GM13977 (cell line): Measurements from ENCODE around the gene DNMT3B.

ENCODE experiments used
- DNase-seq: peaks from one replicate; pipeline ENCODE4 v3.0.0; 2012; ENCODE audit warnings: low spot score
- in situ Hi-C: fragments of 300-500 bp; cut with MboI; formaldehyde crosslinking; loops from one replicate; pipeline ENCODE4 v1.12.0; 2022; ENCODE audit warnings: low sequenced_read_pairs, low pct_unique_long_range_greater_than_20kb, mixed read lengths, inconsistent platforms; ENCODE audit not compliant: unreplicated experiment
- TF ChIP-seq, protein P1 (sequence below): IDR thresholded peaks from 2 replicates; pipeline ENCODE4 v1.5.1; 2012; ENCODE audit warnings: mild to moderate bottlenecking, control low read depth; ENCODE audit not compliant: insufficient read depth; ENCODE audit errors: extremely low read depth, missing control alignments

The DNMT3B gene

DNA sequence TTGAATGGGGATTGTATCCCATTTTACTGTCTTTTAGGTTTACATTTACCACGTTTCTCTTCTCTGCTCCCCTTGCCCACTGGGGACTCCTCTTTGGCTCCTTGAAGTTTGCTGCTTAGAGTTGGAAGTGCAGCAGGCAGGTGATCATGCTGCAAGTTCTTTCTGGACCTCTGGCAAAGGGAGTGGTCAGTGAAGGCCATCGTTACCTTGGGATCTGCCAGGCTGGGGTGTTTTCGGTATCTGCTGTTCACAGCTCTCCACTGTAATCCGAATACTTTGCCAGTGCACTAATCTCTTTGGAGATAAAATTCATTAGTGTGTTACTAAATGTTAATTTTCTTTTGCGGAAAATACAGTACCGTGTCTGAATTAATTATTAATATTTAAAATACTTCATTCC lies 87.4 kb downstream of the DNMT3B start:
- in situ Hi-C loops: no loop called here
- TF ChIP-seq, protein P1, sequence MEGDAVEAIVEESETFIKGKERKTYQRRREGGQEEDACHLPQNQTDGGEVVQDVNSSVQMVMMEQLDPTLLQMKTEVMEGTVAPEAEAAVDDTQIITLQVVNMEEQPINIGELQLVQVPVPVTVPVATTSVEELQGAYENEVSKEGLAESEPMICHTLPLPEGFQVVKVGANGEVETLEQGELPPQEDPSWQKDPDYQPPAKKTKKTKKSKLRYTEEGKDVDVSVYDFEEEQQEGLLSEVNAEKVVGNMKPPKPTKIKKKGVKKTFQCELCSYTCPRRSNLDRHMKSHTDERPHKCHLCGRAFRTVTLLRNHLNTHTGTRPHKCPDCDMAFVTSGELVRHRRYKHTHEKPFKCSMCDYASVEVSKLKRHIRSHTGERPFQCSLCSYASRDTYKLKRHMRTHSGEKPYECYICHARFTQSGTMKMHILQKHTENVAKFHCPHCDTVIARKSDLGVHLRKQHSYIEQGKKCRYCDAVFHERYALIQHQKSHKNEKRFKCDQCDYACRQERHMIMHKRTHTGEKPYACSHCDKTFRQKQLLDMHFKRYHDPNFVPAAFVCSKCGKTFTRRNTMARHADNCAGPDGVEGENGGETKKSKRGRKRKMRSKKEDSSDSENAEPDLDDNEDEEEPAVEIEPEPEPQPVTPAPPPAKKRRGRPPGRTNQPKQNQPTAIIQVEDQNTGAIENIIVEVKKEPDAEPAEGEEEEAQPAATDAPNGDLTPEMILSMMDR: no peak
- DNase-seq: no peak

DNA sequence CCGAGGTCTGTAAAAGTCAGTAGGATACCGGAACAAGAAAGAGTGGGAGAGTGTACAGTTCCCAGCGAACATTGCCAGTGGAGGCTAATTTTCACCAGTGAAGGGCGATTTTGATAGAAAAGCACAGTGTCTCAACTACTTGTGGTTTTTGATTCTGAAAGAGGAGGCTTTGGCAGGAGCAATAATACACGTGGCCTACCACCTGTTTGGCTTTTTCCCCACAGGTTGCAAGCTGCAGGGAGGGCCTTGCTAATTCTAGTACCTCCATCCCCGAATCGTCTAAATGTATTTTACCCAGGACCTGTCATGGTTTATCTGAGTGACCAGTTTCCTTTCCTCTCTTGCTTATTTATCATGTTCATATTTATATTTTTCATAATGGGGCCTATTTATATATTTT lies 93.2 kb downstream of the DNMT3B start:
- in situ Hi-C loops: no loop called here
- TF ChIP-seq, protein P1: no peak
- no peak for DNase-seq

GRCh38 chr20:32858189-32858588 lies 96.0 kb downstream of the DNMT3B start:
- DNase-seq: no peak
- TF ChIP-seq, protein P1: no peak
- in situ Hi-C loops: no loop called here
